HG03565 (cell line): ENCODE data around the gene PTDSS2.
A peak's percentile ranks its signal among the peaks of the same experiment; 100 is the strongest.
"Not testable (repeated sequence)": the region's sequence is repeated elsewhere in the genome, so short reads cannot be mapped to it uniquely, and the experiment has no call there.

ENCODE experiments used
- ATAC-seq: cut with Tn5 transposase; IDR thresholded peaks from one replicate; pipeline ENCODE4 v1.9.1; 2021; ENCODE audit warnings: mild to moderate bottlenecking, moderate library complexity; ENCODE audit not compliant: unreplicated experiment

The PTDSS2 gene

GRCh38 chr11:503179-503981 is 53.3 kb downstream of the PTDSS2 start:
- ATAC-seq = no peak

DNA sequence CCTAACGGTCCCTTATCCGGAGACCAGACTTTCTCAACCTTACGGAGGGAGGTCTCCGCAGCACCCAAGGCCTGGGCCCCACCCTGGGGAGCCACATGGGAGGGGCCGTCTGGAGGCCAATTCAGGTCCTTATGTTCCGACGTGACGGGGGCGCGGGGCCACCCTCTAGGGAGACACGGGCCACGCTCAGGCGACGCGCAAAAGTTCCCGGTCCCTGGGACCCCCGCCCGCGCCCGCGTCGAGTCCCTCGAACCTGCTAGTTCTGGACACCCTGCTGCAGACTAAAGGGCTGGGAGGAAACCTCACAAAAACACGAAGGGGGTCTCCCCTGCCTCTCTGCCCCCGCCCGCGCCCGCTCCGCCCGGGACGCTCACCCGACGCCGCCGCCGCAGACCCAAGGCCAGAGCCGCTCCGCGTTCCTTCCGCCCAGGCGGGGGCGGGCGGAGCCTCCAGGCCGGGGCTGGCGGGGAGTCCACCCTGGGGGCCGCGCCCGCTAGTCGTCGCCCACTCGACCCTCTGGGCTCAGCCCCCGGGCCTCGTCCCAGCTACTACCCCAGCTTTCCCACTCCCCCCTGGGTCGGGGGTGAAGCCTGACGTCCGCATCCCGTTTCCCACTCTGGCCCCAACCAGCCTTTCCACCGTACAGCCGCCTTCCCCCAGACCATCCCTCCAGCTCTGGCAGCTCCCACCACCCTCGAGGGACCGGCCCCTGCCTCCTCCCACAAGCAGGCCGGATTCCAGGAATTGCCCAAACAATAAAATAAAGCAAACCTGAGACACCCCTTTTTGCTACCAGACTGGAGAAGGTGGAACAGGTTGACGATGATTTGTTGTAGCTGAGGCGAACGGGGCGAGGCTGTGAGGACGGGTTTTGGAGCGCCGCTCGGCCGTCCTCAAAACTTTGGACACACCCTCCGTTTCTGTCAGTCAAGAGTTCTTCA is 54.2 kb downstream of the PTDSS2 start:
- ATAC-seq = no peak

DNA sequence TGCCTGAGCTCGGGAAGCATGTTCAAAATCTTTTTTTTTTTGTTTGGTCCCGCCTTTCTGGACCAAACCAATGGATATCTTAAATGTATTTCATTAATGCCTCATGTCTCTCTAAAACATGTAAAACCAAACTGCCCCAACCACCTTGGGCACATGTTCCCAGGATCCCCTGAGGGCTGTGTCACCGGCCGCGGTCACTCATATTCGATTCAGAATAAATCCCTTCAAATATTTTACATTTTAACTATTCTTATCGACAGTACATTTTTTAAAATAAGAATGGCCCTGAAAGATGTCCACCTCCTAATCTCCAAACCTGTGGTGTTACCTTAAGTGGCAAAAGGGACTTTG is 54.9 kb downstream of the PTDSS2 start:
- no peak for ATAC-seq

DNA sequence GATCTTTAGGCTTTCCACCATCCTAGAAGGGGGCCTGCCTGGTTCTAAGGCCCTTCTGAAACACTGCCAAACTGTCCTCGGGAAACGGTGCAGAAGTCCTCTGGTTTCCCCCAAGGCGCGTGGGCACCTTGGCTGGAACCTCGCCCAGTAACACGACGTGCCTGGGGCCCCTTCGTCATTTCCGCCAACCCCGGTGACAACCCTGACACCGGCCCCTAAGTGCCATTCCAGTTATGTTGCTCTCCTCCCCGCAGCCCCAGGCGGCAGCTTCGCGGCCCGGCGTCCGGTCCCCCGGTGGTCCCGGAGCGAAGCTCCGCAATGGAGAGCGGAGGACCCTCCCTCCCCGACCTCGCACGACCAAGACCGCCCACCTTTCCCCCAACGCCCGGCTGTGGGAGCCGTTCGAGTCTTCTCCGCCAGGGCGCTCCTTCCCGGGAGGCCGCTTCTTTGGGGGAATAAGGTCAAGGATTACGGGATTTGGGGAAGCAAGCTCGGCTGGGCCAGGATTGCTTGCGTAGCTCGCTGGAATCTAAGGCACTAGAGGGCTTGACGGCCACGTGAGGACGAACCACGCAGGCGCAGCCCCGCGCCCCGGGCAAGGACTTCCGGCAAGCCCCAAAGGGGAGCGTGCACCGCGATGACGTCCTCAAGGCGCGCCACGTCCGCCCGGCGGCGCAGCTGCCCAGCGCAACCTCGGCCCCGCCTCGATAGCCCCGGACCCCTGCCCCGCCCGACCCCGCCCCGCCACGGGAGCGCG is 56.3 kb downstream of the PTDSS2 start:
- ATAC-seq = peak; percentile 44

DNA sequence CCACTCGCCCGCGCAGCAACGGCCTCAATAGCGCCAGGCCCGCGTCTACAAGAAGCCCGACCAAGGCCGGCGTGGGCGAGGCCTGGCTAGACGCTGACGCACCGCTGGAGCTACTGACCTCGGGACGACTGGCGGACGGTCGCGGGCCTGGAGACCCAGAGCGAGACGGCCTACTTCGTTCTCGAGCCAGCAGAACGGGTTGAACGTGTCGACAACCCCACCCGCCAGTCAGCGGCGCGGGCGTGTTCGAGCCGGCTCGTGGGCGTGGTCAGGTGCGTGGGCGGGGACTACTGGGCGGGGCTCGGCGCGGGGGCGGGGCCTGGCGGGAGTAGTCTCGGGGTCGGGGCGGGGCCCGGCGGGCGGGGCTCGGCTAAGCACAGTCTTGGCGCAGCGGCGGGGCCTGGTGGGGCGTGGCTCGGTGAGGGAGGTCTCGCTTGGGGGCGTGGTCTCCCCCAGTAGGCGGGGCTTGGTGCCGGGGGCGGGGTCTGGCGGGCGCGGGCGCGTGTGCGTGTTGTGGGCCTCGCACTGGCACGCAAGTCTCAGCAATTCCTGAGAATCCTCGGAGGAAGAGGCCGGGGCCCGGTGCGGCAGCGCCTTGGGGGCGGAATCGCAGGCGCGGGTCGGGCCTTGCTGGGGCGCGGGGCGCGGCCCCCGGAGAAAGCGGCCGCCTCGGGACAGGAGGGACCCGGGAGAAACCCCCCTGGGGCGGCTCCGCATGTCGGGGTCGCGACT is 57.1 kb downstream of the PTDSS2 start, which contains the start of gene RNH1:
TSS of gene RNH1 (minus strand) at position 248 of the 732 bp plus-strand sequence. CDS start 5,080 bp downstream, outside the sequence.
- peak; percentile 30 for ATAC-seq

DNA sequence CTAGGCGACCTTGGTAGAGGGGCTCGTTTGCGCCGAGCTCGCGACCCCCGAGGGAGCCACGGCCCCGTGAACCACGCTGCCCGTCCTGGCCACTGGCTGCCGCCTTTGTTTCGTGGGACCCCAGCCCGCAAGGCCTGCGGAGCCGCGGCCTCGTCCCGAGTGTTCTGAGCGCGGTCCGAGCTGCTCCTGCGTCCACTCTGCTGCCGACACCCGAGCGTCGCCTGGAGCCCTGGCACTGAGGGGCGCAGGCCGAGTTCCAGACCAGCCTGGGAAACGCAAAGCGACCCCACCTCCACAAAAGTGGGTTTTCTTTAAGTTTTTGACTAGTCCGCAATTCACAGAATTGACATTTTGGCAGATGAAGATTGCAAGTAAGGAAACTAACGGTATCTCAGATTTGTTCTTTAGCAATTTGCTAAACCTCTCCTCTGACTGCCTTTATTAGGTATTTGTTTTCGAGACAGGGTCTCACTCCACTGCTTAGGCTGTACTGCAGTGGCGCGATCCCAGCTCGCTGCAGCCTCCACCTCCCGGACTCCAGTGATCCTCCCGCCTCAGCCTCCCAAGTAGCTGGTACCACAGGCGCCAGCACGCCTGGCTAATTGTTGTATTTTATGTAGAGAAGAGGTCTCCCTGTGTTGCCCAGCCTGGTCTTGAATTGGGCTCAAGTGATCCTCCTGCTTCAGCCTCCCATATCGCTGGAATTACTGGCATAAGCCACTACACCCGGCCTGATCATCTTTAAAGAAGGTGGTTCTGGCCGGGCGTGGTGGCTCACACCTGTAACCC is 57.8 kb downstream of the PTDSS2 start:
- no peak for ATAC-seq

GRCh38 chr11:508956-509355 is 58.9 kb downstream of the PTDSS2 start:
- ATAC-seq = no peak

GRCh38 chr11:512761-513595 is 62.9 kb downstream of the PTDSS2 start:
- no peak for ATAC-seq

DNA sequence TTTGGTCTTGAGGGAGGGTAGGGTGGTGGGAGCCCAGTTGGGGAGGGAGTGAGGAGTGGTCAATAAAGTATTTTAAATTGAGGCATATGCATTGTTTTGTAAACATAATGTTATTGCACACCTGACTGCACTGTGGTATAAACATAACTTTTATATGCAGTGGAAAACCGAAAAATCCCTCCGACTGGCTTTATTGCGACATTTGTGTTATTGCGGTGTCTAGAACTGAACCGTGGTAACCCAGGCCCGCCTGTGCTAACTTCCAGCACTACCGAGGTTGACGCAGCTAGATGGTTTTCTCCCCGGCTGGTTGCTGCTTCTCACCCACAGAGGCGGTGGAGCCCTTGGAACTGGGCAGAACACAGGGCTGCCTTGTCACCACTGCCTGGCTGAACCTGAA is 64.5 kb downstream of the PTDSS2 start:
- no peak for ATAC-seq

DNA sequence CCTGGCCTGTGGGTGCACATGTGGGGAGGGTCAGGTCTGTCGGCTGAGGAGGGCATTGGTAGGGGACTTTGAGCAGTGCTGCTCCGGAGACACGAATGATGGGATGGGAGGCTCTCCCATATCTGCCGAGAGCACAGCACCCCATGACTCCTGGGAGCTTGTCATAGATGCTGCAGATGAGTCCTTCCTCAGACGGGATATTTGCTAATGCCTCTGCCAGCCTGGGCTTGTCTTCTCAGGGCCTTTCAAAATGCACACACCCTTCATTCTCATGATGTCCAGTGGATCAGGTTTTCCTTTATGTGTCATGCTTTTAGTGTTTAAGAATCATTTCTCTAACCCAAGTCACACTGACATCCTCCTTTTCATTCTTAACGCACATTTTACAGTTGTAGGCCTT is 65.1 kb downstream of the PTDSS2 start:
- ATAC-seq = no peak

DNA sequence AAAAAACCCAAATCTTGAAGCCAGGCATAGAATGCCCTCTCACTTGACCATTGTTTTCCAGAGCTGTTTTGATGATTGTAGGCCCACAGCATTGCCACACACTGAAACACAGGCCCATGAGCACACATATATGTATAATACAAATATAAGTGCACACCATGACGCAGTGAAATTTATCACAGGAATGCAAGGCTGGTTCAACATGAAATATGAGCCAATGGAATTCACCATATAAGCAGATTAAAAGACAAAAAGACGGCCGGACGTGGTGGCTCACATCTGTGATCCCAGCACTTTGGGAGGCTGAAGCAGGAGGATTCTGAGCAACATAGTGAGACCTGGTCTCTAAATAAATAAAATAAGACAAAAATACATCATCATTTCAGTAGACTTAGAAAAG is 66.3 kb downstream of the PTDSS2 start:
- no peak for ATAC-seq

GRCh38 chr11:516918-517685 is 67.0 kb downstream of the PTDSS2 start:
- ATAC-seq = not testable (repeated sequence)

- peak; percentile 70 for ATAC-seq
Measured at GRCh38 chr11:518463-519202, 68.6 kb downstream of the PTDSS2 start.

DNA sequence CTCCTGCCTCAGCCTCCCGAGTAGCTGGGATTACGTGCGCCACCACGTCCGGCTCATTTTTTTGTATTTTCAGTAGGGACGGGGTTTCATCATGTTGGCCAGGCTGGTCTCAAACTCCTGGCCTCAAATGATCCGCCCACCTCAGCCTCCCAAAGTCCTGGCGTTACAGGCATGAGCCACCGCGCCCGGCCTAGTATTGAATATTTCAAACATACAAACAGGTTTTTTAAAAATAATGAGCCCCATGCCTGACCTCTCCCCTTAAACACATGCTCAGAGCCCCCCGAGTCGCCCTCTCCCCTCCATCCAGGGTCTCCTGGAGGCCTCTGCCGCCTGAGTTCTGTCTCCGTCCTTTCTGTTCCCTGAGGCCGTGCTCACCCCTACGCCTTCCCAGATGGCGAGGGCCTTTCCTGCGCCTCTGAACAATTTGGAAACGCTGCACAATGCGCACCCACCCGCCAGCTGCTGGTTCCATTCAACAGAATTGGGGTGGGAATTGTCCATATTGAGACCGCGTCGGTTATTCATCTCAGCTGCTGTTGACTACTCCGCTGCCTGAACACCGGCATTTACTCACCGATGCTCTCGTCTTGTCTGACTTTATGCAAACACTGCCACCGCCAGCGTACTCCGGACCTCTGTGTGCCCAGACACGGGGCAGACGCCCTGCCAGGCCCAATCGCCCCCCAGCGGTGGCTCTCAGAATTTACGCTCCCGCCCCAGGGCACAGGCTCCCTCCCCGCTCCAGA is 70.5 kb downstream of the PTDSS2 start:
- ATAC-seq = no peak

DNA sequence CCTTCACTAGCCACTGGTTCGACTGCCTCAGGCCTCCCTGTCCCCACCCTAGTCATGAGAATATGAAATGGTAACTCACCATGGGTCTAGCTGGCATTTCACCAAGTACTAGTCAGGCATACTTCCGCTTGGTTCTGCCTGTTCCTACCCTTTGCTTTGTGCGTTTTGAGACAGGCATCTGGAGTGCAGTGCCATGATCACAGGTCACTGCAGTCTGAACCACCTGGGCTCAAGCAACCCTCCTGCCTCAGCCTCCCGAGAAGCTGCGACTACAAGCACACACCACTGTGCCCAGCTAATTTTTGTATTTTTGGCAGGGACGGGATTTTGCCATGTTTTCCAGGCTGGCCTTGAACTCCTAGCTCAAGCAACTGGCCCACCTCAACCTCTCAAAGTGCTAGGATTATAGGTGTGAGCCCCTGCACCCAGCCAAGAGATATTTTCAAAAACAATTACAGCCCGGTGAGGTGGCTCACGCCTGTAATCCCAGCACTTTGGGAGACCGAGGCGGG is 71.2 kb downstream of the PTDSS2 start:
- ATAC-seq = no peak

- no peak for ATAC-seq
Measured at GRCh38 chr11:526192-526591, 76.1 kb downstream of the PTDSS2 start.
